HUDEP-2 (cell line): ENCODE measurements around the gene PRELID1.
"Not testable (repeated sequence)": the region's sequence is repeated elsewhere in the genome, so short reads cannot be mapped to it uniquely, and the experiment has no call there.

Experiments
- DNase-seq, 76 experiments: peaks; one replicate each; lab custom pipeline; 2025; ENCODE audit not compliant: unreplicated experiment in 76 of 76; lab: John Stamatoyannopoulos, UW

The PRELID1 gene

GRCh38 chr5:177303121-177303924 is at the start of gene PRELID1, which contains the start of gene RAB24:
PRELID1 (plus strand) TSS chr5:177303799; CDS start chr5:177303986, 187 bp downstream.
RAB24 (minus strand) TSS chr5:177303719; CDS start chr5:177303288, 431 bp downstream.
- peak in 72 of 76 experiments; percentile 6 to 84 (median 70) for DNase-seq

- no peak for DNase-seq
Measured at GRCh38 chr5:177256296-177256695, 47.3 kb upstream of the PRELID1 start.

GRCh38 chr5:177258711-177259110 is 44.9 kb upstream of the PRELID1 start:
- DNase-seq: not testable (repeated sequence)

GRCh38 chr5:177260961-177261360 is 42.6 kb upstream of the PRELID1 start:
- no peak for DNase-seq

- no peak for DNase-seq
Measured at GRCh38 chr5:177261510-177261909, 42.1 kb upstream of the PRELID1 start.

- DNase-seq: no peak
Measured at GRCh38 chr5:177264178-177264577, 39.4 kb upstream of the PRELID1 start.

GRCh38 chr5:177265395-177265794 is 38.2 kb upstream of the PRELID1 start:
- DNase-seq: no peak

- DNase-seq: no peak
Measured at GRCh38 chr5:177269232-177269895, 34.2 kb upstream of the PRELID1 start.

GRCh38 chr5:177269976-177270375 is 33.6 kb upstream of the PRELID1 start:
- DNase-seq: no peak

- no peak for DNase-seq
Measured at GRCh38 chr5:177270653-177271052, 32.9 kb upstream of the PRELID1 start.

- no peak for DNase-seq
Measured at GRCh38 chr5:177271113-177271512, 32.5 kb upstream of the PRELID1 start.

GRCh38 chr5:177275883-177276282 is 27.7 kb upstream of the PRELID1 start:
- DNase-seq: no peak

- DNase-seq: no peak
Measured at GRCh38 chr5:177276886-177277285, 26.7 kb upstream of the PRELID1 start.

- DNase-seq: no peak
Measured at GRCh38 chr5:177288191-177288590, 15.4 kb upstream of the PRELID1 start.

- DNase-seq: no peak
Measured at GRCh38 chr5:177290816-177291596, 12.6 kb upstream of the PRELID1 start.

GRCh38 chr5:177291735-177292134 is 11.9 kb upstream of the PRELID1 start:
- DNase-seq: no peak

- DNase-seq: no peak
Measured at GRCh38 chr5:177293819-177294581, 9.6 kb upstream of the PRELID1 start.

GRCh38 chr5:177294632-177295031 is 9.0 kb upstream of the PRELID1 start:
- DNase-seq: no peak

GRCh38 chr5:177295924-177296323 is 7.7 kb upstream of the PRELID1 start:
- no peak for DNase-seq

- no peak for DNase-seq
Measured at GRCh38 chr5:177296581-177296980, 7.0 kb upstream of the PRELID1 start.
